Stimulated activated CD8-positive, alpha-beta memory T cell treated with anti-CD3 and anti-CD28 coated beads, Interleukin-4, amount 100 ng/mL, for 24 hours (primary cell): ENCODE data around the gene AFAP1.

Source experiments
- DNase-seq: peaks from one replicate; pipeline ENCODE4 v3.0.0-alpha.2; 2020; ENCODE audit warnings: low read depth

The AFAP1 gene

GRCh38 chr4:7716010-7716721, 223.5 kb downstream of the AFAP1 start:
- DNase-seq: no peak

GRCh38 chr4:7715271-7716009, 224.2 kb downstream of the AFAP1 start:
- no peak for DNase-seq

DNA sequence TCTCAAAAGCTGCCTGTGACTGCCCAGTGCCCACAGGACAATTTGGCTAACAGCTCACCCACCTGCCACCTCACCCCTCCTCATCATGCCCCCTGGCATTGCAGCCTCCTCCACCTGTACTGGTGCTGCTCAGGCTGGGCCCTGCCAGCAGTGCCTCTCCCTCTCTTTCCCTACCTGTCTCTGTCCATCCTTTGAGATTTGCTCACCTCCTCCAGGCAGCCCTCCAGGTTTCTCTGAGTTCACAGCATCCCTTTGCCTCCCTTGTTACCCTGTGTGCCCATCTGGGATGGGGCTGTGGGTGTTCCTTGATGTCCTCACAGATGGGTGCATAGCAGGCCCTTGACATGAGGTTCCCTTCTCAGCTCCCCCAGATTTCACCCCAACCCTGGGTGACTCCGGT, 224.9 kb downstream of the AFAP1 start:
- DNase-seq: no peak

- DNase-seq: no peak
These were observed 225.5 kb downstream of the AFAP1 start for GRCh38 chr4:7714176-7714575.

GRCh38 chr4:7713757-7714156, 225.9 kb downstream of the AFAP1 start:
- no peak for DNase-seq

DNA sequence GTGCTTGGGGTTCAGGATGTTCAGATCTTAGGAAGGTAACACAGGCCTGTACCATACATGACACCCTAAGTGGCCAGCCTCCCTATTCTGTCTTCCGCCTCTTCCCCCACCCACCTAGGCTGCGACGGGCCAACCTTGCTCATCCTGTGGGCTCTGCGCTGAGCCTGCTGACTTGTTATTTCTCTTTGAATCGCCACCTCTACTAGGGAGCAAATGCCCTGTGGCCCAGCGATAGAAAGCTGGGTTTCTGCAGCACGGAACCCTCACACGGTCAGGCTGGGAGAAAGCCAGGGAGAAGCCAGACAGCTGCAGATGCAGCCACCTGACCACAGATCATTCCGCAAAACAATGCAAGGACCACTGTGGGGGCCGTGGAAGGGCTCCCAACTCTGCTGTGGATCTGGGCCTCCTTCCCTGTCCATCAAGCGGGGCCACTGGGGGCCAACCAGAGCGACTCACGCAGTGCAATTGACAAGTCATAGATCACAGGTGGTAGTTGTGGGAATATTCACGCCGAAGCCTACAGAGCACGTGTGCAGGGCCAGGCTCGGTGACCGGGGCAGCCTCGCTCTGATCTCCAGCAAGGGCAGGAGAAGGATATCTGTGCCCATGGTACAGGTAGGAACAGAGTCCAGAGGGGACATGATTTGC, 227.5 kb downstream of the AFAP1 start:
- no peak for DNase-seq

- no peak for DNase-seq
These were observed 228.2 kb downstream of the AFAP1 start for GRCh38 chr4:7711307-7711963.

DNA sequence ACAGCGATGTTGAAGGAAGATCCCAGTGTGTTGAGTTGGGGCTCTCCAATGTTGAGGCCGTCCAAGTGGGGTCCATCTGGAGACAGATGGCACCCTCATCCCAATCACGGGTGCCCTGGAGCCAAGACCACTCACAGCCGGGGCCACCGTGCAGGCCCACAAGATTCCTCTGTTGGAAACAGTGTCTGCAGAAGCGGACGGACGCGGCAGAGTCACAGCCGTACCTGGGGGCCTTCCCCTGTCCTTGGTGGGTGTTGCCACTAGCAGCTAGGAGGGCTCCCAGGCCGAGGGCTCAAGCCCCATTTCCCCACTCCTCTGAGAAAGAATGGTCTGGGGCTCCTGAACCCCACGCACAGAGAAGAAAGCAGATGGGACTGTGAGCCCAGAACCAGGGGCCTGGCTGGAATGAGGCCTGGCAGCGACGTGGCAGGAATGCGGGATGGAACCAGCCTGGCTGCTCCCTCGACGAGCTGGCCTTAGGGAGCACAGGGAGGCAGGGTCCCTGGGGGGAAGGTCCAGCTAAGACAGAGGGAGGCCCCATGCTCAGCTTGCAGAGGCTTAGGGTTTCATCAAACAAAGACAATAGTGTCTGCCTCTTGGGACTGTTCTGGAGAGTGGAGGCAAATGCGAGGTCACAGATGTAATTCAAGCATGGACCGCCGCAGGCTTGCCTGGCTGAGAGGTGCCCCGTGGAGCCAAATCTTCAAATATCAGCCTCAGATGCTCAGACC, 228.9 kb downstream of the AFAP1 start:
- DNase-seq: no peak

DNA sequence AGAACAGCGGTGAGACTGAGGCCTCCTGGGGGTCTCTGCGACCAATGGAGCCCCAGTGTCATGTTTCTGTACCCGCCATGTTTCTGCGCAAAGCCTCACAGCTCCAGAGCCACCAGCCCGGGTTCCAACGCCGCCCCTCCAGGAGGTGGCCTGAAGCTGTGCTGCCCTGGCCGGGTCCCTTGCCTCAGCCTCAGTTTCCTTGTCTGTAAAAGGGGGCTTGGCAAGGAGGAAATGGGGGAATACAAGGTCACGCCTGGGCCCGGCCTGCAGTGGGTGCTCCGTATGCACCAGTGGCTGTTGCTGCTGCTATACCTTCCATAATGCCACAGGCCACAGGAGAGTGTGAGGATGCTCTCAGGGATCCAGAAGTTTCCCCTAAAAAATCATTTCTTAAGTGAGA, 229.5 kb downstream of the AFAP1 start:
- DNase-seq: no peak

- DNase-seq: no peak
These were observed 230.2 kb downstream of the AFAP1 start for GRCh38 chr4:7709431-7709830.

GRCh38 chr4:7708981-7709380, 230.7 kb downstream of the AFAP1 start:
- no peak for DNase-seq
